K562 (cell line): ENCODE data around the gene OR2V1. TPM values are rescaled to one million over a fixed set of nuclear protein-coding genes. Genes with fewer than 3 reads are reported as not detected.

Source experiments
- ARID3A ChIP-seq: IDR thresholded peaks from 2 replicates; pipeline ENCODE4 v1.6.1; 2012; ENCODE audit warnings: low read depth, low read length, improper control_type of control experiment, borderline replicate concordance
- CBX2 ChIP-seq: fragments of 200-600 bp; sonication (generic); IDR thresholded peaks from one replicate; pipeline ENCODE4 v1.6.1; 2012; ENCODE audit warnings: mild to moderate bottlenecking, low read length, inconsistent platforms; ENCODE audit not compliant: insufficient read depth, poor library complexity, severe bottlenecking
- CC2D1A ChIP-seq: fragments of 450-650 bp; IDR thresholded peaks from 2 replicates; pipeline ENCODE4 v1.6.1; 2017; ENCODE audit warnings: mild to moderate bottlenecking
- CTCF ChIP-seq, 3 experiments: IDR thresholded peaks in 2 of 3; conservative IDR thresholded peaks in 1 of 3; 2 replicates each; pipeline ENCODE4 v1.5.1; 2011 to 2012; ENCODE audit warnings: low read length in 3 of 3, mild to moderate bottlenecking in 3 of 3, control low read depth in 2 of 3, improper control_type of control experiment in 1 of 3, inconsistent platforms in 1 of 3, low read depth in 1 of 3, mixed read lengths in 1 of 3, moderate library complexity in 1 of 3; ENCODE audit not compliant: insufficient read depth in 2 of 3
- ETV5 ChIP-seq: sonication (generic); formaldehyde crosslinking; IDR thresholded peaks from 2 replicates; pipeline ENCODE4 v1.4.0; 2020; ENCODE audit warnings: low read depth, mild to moderate bottlenecking, missing genetic modification reagents
- GATAD2B ChIP-seq: fragments of 450-650 bp; IDR thresholded peaks from 2 replicates; pipeline ENCODE4 v1.6.1; 2017; ENCODE audit warnings: mild to moderate bottlenecking, borderline replicate concordance
- KHSRP ChIP-seq: fragments of 450-650 bp; IDR thresholded peaks from 2 replicates; pipeline ENCODE4 v1.6.1; 2017
- MTA1 ChIP-seq: fragments of 450-650 bp; IDR thresholded peaks from 2 replicates; pipeline ENCODE4 v1.6.1; 2017; ENCODE audit warnings: borderline replicate concordance
- NFRKB ChIP-seq: fragments of 450-650 bp; IDR thresholded peaks from 2 replicates; pipeline ENCODE4 v1.6.1; 2016; ENCODE audit warnings: low read depth
- PHF8 ChIP-seq: fragments of 200-600 bp; sonication (generic); IDR thresholded peaks from 2 replicates; pipeline ENCODE4 v1.6.1; 2012; ENCODE audit warnings: mixed run types, mild to moderate bottlenecking, inconsistent platforms, low read length, moderate library complexity, borderline replicate concordance
- POLR2AphosphoS5 ChIP-seq: IDR thresholded peaks from 2 replicates; pipeline ENCODE4 v1.6.1; 2011; ENCODE audit warnings: mild to moderate bottlenecking, low read depth, low read length, moderate library complexity; ENCODE audit not compliant: control insufficient read depth, insufficient read depth
- SMARCB1 ChIP-seq: IDR thresholded peaks from 2 replicates; pipeline ENCODE4 v1.6.1; 2011; ENCODE audit warnings: improper control_type of control experiment, low read depth; ENCODE audit not compliant: insufficient read length
- SOX6 ChIP-seq: fragments of 450-650 bp; IDR thresholded peaks from 2 replicates; pipeline ENCODE4 v1.6.1; 2014; ENCODE audit warnings: mild to moderate bottlenecking
- SREBF2 ChIP-seq: sonication (generic); formaldehyde crosslinking; IDR thresholded peaks from 2 replicates; pipeline ENCODE4 v1.4.0; 2020; ENCODE audit warnings: mild to moderate bottlenecking, missing genetic modification reagents
- TAF1 ChIP-seq: IDR thresholded peaks from 2 replicates; pipeline ENCODE4 v1.6.1; 2011; ENCODE audit warnings: mild to moderate bottlenecking, low read length, moderate library complexity; ENCODE audit not compliant: insufficient read depth, control insufficient read depth, severe bottlenecking; ENCODE audit errors: extremely low read depth
- TEAD1 ChIP-seq, 2 experiments: fragments of 450-650 bp in 1 of 2; sonication (generic) in 1 of 2; formaldehyde crosslinking; IDR thresholded peaks; 2 replicates each; pipeline versions ENCODE4 v1.4.0 to v1.8.0; 2020 to 2022; ENCODE audit warnings: mild to moderate bottlenecking in 2 of 2, missing genetic modification reagents in 1 of 2
- ZNF3 ChIP-seq: fragments of 250-450 bp; sonication (Bioruptor Pico); IDR thresholded peaks from 2 replicates; pipeline ENCODE4 v1.5.0; 2021; ENCODE audit warnings: mild to moderate bottlenecking, moderate library complexity
- ZNF324 ChIP-seq: fragments of 250-450 bp; sonication (Bioruptor Pico); IDR thresholded peaks from 2 replicates; pipeline ENCODE4 v1.4.0; 2020; ENCODE audit warnings: mild to moderate bottlenecking
- ZNF445 ChIP-seq: fragments of 250-450 bp; sonication (Bioruptor Pico); IDR thresholded peaks from 2 replicates; pipeline ENCODE4 v1.4.0; 2020; ENCODE audit warnings: low read depth, mild to moderate bottlenecking, moderate library complexity
- polyA plus RNA-seq, 8 experiments: library from polyadenylated mRNA; depleted of rRNA in 4 of 8; stranded (reverse) in 5 of 8; unstranded in 3 of 8; fragments of >200 nt; fragmentation: Nextera tagmentation in 2 of 8; fragmentation: Illumina TruSeq in 1 of 8; extraction: Ambion mirVana in 2 of 8; extraction: Trizol in 1 of 8; gene quantifications; 2 replicates each; pipeline versions ENCODE4 v1.2.1 to v1.2.3, GENCODE V29; 2011 to 2014; ENCODE audit warnings: inconsistent platforms in 1 of 8, missing spikeins in 1 of 8
- total RNA-seq, 7 experiments: library from RNA; depleted of rRNA in 6 of 7; stranded (reverse); fragments of >200 nt in 6 of 7; fragmentation: Illumina TruSeq in 2 of 7; extraction: Trizol in 2 of 7; gene quantifications; 2 replicates each; pipeline versions ENCODE4 v1.2.1 to v1.2.3, GENCODE V29; 2011 to 2021; ENCODE audit warnings: low replicate concordance in 1 of 7
- TF ChIP-seq, protein P1 (sequence below): fragments of 250-450 bp; sonication (Bioruptor Pico); IDR thresholded peaks from 2 replicates; pipeline ENCODE4 v1.5.0; 2020; ENCODE audit warnings: mild to moderate bottlenecking, borderline replicate concordance
- TF ChIP-seq, protein P2 (sequence below): sonication (generic); formaldehyde crosslinking; IDR thresholded peaks from 2 replicates; pipeline ENCODE4 v1.5.0; 2020; ENCODE audit warnings: missing genetic modification reagents

OR2V1 gene
- total and polyA plus RNA-seq, 9 of the 15 experiments (the other 6 are each of a cell fraction or from before 2014, with no cell fraction given): 0.04 to 0.28 (median 0.15) TPM; not detected in 5

GRCh38 chr5:181173027-181173419 is 42.1 kb upstream of the OR2V1 start (continued):
- 0 out of 2 replicates have a peak, but pooled peaks have one; percentile 51 for TF ChIP-seq NFRKB
- TF ChIP-seq SMARCB1: peak; percentile 71
- peak; percentile 30 to 53 (median 33); a peak in 5 of 6 replicates for TF ChIP-seq CTCF (IDR thresholded peaks at IDR 0.05 in 2 of 3, conservative IDR thresholded peaks at IDR 0.05 in 1 of 3; ENCODE audit: insufficient read depth in 2 of 3, low read depth in 1 of 3, low read length in 3 of 3)
- no peak for TF ChIP-seq CC2D1A
- TF ChIP-seq POLR2AphosphoS5: no peak
- no peak for TF ChIP-seq KHSRP
- peak; percentile 17 for TF ChIP-seq TAF1
- TF ChIP-seq ZNF3: no peak
- no peak for TF ChIP-seq ARID3A
- 0 out of 2 replicates have a peak, but pooled peaks have one; percentile 12 for TF ChIP-seq ETV5 (CRISPR knock-in tag)
- no peak for TF ChIP-seq SREBF2 (CRISPR knock-in tag)
- no peak for TF ChIP-seq CBX2
- peak; percentile 71 for TF ChIP-seq SOX6
- TF ChIP-seq, protein P1, sequence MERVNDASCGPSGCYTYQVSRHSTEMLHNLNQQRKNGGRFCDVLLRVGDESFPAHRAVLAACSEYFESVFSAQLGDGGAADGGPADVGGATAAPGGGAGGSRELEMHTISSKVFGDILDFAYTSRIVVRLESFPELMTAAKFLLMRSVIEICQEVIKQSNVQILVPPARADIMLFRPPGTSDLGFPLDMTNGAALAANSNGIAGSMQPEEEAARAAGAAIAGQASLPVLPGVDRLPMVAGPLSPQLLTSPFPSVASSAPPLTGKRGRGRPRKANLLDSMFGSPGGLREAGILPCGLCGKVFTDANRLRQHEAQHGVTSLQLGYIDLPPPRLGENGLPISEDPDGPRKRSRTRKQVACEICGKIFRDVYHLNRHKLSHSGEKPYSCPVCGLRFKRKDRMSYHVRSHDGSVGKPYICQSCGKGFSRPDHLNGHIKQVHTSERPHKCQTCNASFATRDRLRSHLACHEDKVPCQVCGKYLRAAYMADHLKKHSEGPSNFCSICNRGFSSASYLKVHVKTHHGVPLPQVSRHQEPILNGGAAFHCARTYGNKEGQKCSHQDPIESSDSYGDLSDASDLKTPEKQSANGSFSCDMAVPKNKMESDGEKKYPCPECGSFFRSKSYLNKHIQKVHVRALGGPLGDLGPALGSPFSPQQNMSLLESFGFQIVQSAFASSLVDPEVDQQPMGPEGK (CRISPR knock-in tag): no peak
- no peak for TF ChIP-seq MTA1
- TF ChIP-seq TEAD1 (CRISPR knock-in tag; IDR thresholded peaks at IDR 0.05): no peak
- TF ChIP-seq ZNF445 (CRISPR knock-in tag): no peak
- TF ChIP-seq PHF8: peak; percentile 23; the same call in 1 of the 2 replicates
- TF ChIP-seq, protein P2, sequence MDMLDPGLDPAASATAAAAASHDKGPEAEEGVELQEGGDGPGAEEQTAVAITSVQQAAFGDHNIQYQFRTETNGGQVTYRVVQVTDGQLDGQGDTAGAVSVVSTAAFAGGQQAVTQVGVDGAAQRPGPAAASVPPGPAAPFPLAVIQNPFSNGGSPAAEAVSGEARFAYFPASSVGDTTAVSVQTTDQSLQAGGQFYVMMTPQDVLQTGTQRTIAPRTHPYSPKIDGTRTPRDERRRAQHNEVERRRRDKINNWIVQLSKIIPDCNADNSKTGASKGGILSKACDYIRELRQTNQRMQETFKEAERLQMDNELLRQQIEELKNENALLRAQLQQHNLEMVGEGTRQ: no peak
- TF ChIP-seq ZNF324 (CRISPR knock-in tag): no peak
- TF ChIP-seq GATAD2B: no peak
